NB4 (cell line): ENCODE results near the gene ACO2.

Source experiments
- CTCF ChIP-seq: IDR thresholded peaks from one replicate; pipeline ENCODE4 v1.5.1; 2012; ENCODE audit warnings: low read depth, low read length
- POLR2A ChIP-seq: IDR thresholded peaks from 2 replicates; pipeline ENCODE4 v1.6.1; 2011; ENCODE audit warnings: mild to moderate bottlenecking; ENCODE audit not compliant: insufficient read length; ENCODE audit errors: extremely low read depth
- TF ChIP-seq, protein P1 (sequence below): IDR thresholded peaks from 2 replicates; pipeline ENCODE4 v1.6.1; 2011; ENCODE audit warnings: low read depth, low read length

- TF ChIP-seq POLR2A, result no peak
- TF ChIP-seq CTCF, result no peak
- TF ChIP-seq, protein P1, sequence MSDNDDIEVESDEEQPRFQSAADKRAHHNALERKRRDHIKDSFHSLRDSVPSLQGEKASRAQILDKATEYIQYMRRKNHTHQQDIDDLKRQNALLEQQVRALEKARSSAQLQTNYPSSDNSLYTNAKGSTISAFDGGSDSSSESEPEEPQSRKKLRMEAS, result no peak
Observed at GRCh38 chr22:41504397-41504796, 35.5 kb downstream of the ACO2 start.
